ENCODE data around the gene ALPG.

ALPG gene

DNA sequence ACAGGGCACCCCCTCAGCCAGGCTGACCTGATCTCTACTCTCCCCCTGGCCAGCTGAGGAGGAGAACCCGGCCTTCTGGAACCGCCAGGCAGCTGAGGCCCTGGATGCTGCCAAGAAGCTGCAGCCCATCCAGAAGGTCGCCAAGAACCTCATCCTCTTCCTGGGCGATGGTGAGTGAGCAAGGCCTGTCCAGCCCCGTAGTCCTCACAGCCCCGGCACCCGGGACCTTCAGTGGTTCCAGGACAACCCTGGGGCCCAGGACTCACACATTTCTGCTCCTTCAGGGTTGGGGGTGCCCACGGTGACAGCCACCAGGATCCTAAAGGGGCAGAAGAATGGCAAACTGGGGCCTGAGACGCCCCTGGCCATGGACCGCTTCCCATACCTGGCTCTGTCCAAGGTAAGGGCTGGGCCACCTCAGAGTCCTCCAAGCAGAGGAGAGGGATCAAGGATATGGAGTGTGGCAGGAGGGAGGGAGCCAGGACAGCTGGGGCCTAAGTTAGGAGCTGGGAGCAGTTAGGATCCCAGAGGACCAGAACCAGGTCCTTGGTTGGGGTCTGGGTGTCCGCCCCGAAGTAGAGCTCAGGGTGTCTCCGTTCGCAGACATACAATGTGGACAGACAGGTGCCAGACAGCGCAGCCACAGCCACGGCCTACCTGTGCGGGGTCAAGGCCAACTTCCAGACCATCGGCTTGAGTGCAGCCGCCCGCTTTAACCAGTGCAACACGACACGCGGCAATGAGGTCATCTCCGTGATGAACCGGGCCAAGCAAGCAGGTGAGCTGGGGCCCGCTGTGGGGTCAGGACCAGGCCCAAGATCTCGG lies 49.9 kb downstream of the ALPG start:
- no peak for TF ChIP-seq CTCF (IDR thresholded peaks at IDR 0.05; ENCODE audit: control insufficient read depth, insufficient read depth, low read depth, low read length, missing control alignments)
- no peak overlapping the region for H3K4me3 ChIP-seq (ENCODE audit: control insufficient read depth, low read depth, low read length)
- no peak for DNase-seq (ENCODE audit: low read depth)

GRCh38 chr2:232457121-232458011 lies 50.7 kb downstream of the ALPG start:
- no peak for TF ChIP-seq CTCF (IDR thresholded peaks at IDR 0.05; ENCODE audit: control insufficient read depth, insufficient read depth, low read depth, low read length, missing control alignments)
- DNase-seq (ENCODE audit: low read depth) = no peak
- H3K4me3 ChIP-seq (ENCODE audit: control insufficient read depth, low read depth, low read length) = no peak overlapping the region

- no peak for DNase-seq (ENCODE audit: low read depth)
- no peak for TF ChIP-seq CTCF (IDR thresholded peaks at IDR 0.05; ENCODE audit: control insufficient read depth, insufficient read depth, low read depth, low read length, missing control alignments)
- no peak overlapping the region for H3K4me3 ChIP-seq (ENCODE audit: control insufficient read depth, low read depth, low read length)
These were observed 51.5 kb downstream of the ALPG start for GRCh38 chr2:232458051-232458660.

GRCh38 chr2:232458661-232459418 lies 52.2 kb downstream of the ALPG start:
- TF ChIP-seq CTCF (IDR thresholded peaks at IDR 0.05; ENCODE audit: control insufficient read depth, insufficient read depth, low read depth, low read length, missing control alignments) = no peak
- DNase-seq (ENCODE audit: low read depth) = no peak

GRCh38 chr2:232459419-232460035 lies 52.9 kb downstream of the ALPG start:
- no peak overlapping the region for H3K4me3 ChIP-seq (ENCODE audit: control insufficient read depth, low read depth, low read length)
- no peak for DNase-seq (ENCODE audit: low read depth)
- TF ChIP-seq CTCF (IDR thresholded peaks at IDR 0.05; ENCODE audit: control insufficient read depth, insufficient read depth, low read depth, low read length, missing control alignments) = no peak

More at GRCh38 chr2:232458661-232459418, 52.2 kb downstream of the ALPG start:
- H3K4me3 ChIP-seq (ENCODE audit: control insufficient read depth, low read depth, low read length) = no peak overlapping the region
